Activated T-cell treated with anti-CD3 and anti-CD28 coated beads, Interleukin-2, amount 50 U/mL, for 4 hours (primary cell): ENCODE results near the gene CDX2. TPM values are rescaled to one million over a fixed set of nuclear protein-coding genes. Genes with fewer than 3 reads are reported as not detected.

ENCODE experiments used
- total RNA-seq, 3 donors: library from RNA; stranded (reverse); gene quantifications; one replicate each; pipeline ENCODE4 v1.2.1, GENCODE V29; 2021

Gene CDX2
- total RNA-seq, 3 donors from 2014 or later = 0.11 to 0.43 TPM; not detected in 1

Other genes with a start within 250 kb of the CDX2 start
- not detected for gene GSX1, start 176.8 kb downstream of the CDX2 start, total RNA-seq
- gene PDX1, start 49.3 kb downstream of the CDX2 start, total RNA-seq = not detected
- not detected for gene URAD, start 19.4 kb upstream of the CDX2 start, total RNA-seq
- gene FLT3, start 131.3 kb upstream of the CDX2 start, total RNA-seq = under 1 TPM in 2 of 3 donors, not detected in 1; 0.08 to 0.11 TPM
- gene PAN3, start 169.2 kb upstream of the CDX2 start, total RNA-seq = 10 to 100 TPM; 23.0 to 26.2 (median 26.1) TPM